GM12878 (cell line): Measurements from ENCODE around the gene RTP5. TPM values are rescaled to one million over a fixed set of nuclear protein-coding genes. Genes with fewer than 3 reads are reported as not detected.

ENCODE experiments used
- CREM ChIP-seq: IDR thresholded peaks from 2 replicates; pipeline ENCODE4 v1.6.1; 2014; ENCODE audit warnings: antibody characterized with exemption, low read depth
- LARP7 ChIP-seq: fragments of 450-650 bp; IDR thresholded peaks from 2 replicates; pipeline ENCODE4 v1.6.1; 2017; ENCODE audit warnings: mild to moderate bottlenecking
- NKRF ChIP-seq: fragments of 450-650 bp; conservative IDR thresholded peaks from 2 replicates; pipeline ENCODE4 v1.6.1; 2017; ENCODE audit warnings: mild to moderate bottlenecking, moderate library complexity
- POU2F2 ChIP-seq: IDR thresholded peaks from 3 replicates; pipeline ENCODE4 v1.6.1; 2011; ENCODE audit warnings: low read depth, mild to moderate bottlenecking, low read length, borderline replicate concordance
- PRDM15 ChIP-seq: fragments of 450-650 bp; formaldehyde crosslinking; IDR thresholded peaks from 2 replicates; pipeline ENCODE4 v1.4.0; 2020; ENCODE audit warnings: mild to moderate bottlenecking, moderate library complexity
- YBX1 ChIP-seq: fragments of 450-650 bp; IDR thresholded peaks from 2 replicates; pipeline ENCODE4 v1.6.1; 2016; ENCODE audit warnings: antibody characterized with exemption
- ZNF217 ChIP-seq: fragments of 450-650 bp; IDR thresholded peaks from 2 replicates; pipeline ENCODE4 v1.6.1; 2017; ENCODE audit warnings: antibody characterized with exemption, mild to moderate bottlenecking
- polyA plus RNA-seq, 11 experiments: library from polyadenylated mRNA; depleted of rRNA in 4 of 11; unstranded in 6 of 11; stranded (reverse) in 5 of 11; fragments of >200 nt; fragmentation: Nextera tagmentation in 4 of 11; fragmentation: Illumina TruSeq in 1 of 11; extraction: Ambion mirVana in 4 of 11; extraction: Trizol in 1 of 11; gene quantifications; 1 replicate in 1 of 11; 2 replicates in 10 of 11; pipeline versions ENCODE4 v1.2.1 to v1.2.3, GENCODE V29; 2011 to 2016; ENCODE audit warnings: inconsistent platforms in 2 of 11, missing spikeins in 2 of 11, low read depth in 1 of 11
- total RNA-seq, 4 experiments: library from RNA; depleted of rRNA in 3 of 4; stranded (reverse); fragments of >200 nt in 3 of 4; fragmentation: Illumina TruSeq in 1 of 4; extraction: Trizol in 1 of 4; gene quantifications; 2 replicates each; pipeline versions ENCODE4 v1.2.1 to v1.2.3, GENCODE V29; 2013 to 2021

The RTP5 gene
- total and polyA plus RNA-seq, 10 of the 15 experiments (the other 5 are each of a cell fraction or from before 2014, with no cell fraction given) = 0.05 TPM; not detected in 9

- TF ChIP-seq POU2F2 (no peak), ZNF217 (no peak), LARP7 (no peak), CREM (no peak), NKRF (no peak), PRDM15 (CRISPR knock-in tag) (no peak), YBX1 (no peak)
- TF ChIP-seq, all 136 proteins: peak for 0
Observed at GRCh38 chr2:241842067-241842415, 27.5 kb upstream of the RTP5 start (continued).
